ENCODE results near the gene NAA50. TPM values are rescaled to one million over a fixed set of nuclear protein-coding genes. Genes with fewer than 3 reads are reported as not detected.
A peak's percentile ranks its signal among the peaks of the same experiment; 100 is the strongest.

NAA50 gene
- total and polyA plus RNA-seq, 2 of the 13 experiments (the other 11 are each of a cell fraction or from before 2014, with no cell fraction given) = 30.2 to 233 TPM

DNA sequence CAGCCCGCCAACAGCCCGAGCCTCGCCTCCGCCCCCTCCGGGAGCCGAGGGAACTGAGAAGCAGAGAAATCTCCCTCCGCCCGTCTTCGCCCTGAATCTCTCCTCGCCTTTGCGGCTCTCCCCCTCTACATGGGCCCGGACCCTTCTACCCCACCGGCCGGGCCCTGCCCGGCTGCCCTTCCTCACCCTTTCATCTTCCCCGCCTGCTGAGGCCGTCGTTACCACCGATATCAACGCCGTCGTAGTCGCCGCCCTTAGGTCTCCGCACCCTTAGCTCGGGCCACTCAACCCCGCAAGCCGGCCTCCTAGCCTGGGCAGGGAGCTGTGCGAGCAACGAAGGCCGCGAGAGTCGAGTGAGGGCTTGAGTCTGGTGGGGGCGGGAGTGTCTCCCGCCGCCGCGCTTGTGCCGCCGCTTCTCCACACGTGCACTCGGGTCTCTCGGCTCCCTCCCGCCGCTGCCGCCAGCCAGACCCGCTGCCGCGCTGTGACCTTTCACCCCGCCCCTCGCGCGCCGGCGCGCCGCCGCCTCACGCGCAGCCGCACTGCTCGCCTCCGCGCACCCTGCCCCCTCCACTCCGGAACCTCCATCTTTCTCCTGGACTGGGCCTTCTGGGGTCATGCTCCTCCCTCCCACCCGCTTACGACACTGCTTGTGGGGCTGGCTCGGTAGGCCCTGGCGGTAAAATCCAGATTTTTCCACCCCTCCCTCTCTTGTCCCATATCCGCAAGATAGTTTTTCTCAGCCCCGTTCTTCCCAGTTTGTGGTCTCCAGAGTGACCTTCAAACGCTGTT is at the start of gene NAA50 (continued):
- TF ChIP-seq, protein P1, sequence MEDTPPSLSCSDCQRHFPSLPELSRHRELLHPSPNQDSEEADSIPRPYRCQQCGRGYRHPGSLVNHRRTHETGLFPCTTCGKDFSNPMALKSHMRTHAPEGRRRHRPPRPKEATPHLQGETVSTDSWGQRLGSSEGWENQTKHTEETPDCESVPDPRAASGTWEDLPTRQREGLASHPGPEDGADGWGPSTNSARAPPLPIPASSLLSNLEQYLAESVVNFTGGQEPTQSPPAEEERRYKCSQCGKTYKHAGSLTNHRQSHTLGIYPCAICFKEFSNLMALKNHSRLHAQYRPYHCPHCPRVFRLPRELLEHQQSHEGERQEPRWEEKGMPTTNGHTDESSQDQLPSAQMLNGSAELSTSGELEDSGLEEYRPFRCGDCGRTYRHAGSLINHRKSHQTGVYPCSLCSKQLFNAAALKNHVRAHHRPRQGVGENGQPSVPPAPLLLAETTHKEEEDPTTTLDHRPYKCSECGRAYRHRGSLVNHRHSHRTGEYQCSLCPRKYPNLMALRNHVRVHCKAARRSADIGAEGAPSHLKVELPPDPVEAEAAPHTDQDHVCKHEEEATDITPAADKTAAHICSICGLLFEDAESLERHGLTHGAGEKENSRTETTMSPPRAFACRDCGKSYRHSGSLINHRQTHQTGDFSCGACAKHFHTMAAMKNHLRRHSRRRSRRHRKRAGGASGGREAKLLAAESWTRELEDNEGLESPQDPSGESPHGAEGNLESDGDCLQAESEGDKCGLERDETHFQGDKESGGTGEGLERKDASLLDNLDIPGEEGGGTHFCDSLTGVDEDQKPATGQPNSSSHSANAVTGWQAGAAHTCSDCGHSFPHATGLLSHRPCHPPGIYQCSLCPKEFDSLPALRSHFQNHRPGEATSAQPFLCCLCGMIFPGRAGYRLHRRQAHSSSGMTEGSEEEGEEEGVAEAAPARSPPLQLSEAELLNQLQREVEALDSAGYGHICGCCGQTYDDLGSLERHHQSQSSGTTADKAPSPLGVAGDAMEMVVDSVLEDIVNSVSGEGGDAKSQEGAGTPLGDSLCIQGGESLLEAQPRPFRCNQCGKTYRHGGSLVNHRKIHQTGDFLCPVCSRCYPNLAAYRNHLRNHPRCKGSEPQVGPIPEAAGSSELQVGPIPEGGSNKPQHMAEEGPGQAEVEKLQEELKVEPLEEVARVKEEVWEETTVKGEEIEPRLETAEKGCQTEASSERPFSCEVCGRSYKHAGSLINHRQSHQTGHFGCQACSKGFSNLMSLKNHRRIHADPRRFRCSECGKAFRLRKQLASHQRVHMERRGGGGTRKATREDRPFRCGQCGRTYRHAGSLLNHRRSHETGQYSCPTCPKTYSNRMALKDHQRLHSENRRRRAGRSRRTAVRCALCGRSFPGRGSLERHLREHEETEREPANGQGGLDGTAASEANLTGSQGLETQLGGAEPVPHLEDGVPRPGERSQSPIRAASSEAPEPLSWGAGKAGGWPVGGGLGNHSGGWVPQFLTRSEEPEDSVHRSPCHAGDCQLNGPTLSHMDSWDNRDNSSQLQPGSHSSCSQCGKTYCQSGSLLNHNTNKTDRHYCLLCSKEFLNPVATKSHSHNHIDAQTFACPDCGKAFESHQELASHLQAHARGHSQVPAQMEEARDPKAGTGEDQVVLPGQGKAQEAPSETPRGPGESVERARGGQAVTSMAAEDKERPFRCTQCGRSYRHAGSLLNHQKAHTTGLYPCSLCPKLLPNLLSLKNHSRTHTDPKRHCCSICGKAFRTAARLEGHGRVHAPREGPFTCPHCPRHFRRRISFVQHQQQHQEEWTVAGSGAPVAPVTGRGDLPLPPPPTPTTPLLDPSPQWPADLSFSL (CRISPR knock-in tag; IDR thresholded peaks at IDR 0.05) = no peak
- no peak for TF ChIP-seq KLF13 (CRISPR knock-in tag; IDR thresholded peaks at IDR 0.05)
- TF ChIP-seq, protein P2, sequence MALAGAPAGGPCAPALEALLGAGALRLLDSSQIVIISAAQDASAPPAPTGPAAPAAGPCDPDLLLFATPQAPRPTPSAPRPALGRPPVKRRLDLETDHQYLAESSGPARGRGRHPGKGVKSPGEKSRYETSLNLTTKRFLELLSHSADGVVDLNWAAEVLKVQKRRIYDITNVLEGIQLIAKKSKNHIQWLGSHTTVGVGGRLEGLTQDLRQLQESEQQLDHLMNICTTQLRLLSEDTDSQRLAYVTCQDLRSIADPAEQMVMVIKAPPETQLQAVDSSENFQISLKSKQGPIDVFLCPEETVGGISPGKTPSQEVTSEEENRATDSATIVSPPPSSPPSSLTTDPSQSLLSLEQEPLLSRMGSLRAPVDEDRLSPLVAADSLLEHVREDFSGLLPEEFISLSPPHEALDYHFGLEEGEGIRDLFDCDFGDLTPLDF (CRISPR knock-in tag; IDR thresholded peaks at IDR 0.05) = no peak
- peak; percentile 79 for TF ChIP-seq SPEN (CRISPR knock-in tag; IDR thresholded peaks at IDR 0.05; ENCODE audit: low read depth)
- peak; percentile 15; the same call in 1 of the 2 replicates for TF ChIP-seq ZBTB38 (CRISPR knock-in tag; IDR thresholded peaks at IDR 0.05)
- peak in 1 of 2 experiments; percentile 80; a peak in 2 of 4 replicates for TF ChIP-seq ATF4 (CRISPR knock-in tag; IDR thresholded peaks at IDR 0.05)
- TF ChIP-seq ETV6 (CRISPR knock-in tag; conservative IDR thresholded peaks at IDR 0.05) = peak; percentile 39; the same call in 1 of the 2 replicates
- no peak for TF ChIP-seq MLLT10 (CRISPR knock-in tag; IDR thresholded peaks at IDR 0.05)
- TF ChIP-seq TBX2 (CRISPR knock-in tag; IDR thresholded peaks at IDR 0.05; ENCODE audit: borderline replicate concordance) = no peak; the same call in 1 of the 2 replicates
- 0 out of 2 replicates have a peak, but pooled peaks have one; percentile 26 for TF ChIP-seq RNF2 (conservative IDR thresholded peaks at IDR 0.05; ENCODE audit: low read depth)
- no peak for TF ChIP-seq NR1H2 (CRISPR knock-in tag; IDR thresholded peaks at IDR 0.05; ENCODE audit: borderline replicate concordance, low read depth)
- no peak for TF ChIP-seq KLF6 (CRISPR knock-in tag; IDR thresholded peaks at IDR 0.05)
- peak; percentile 21; the same call in 1 of the 2 replicates for TF ChIP-seq RNF219 (CRISPR knock-in tag; IDR thresholded peaks at IDR 0.05)
- no peak for TF ChIP-seq ZNF850 (CRISPR knock-in tag; conservative IDR thresholded peaks at IDR 0.05)
- TF ChIP-seq BHLHE40 (IDR thresholded peaks at IDR 0.05; ENCODE audit: low read length) = peak; percentile 89
- no peak; the same call in 1 of the 2 replicates for TF ChIP-seq TOPORS (CRISPR knock-in tag; IDR thresholded peaks at IDR 0.05)
- peak; percentile 74; the same call in 1 of the 2 replicates for TF ChIP-seq RELA (CRISPR knock-in tag; IDR thresholded peaks at IDR 0.05)
- TF ChIP-seq CBFB (CRISPR knock-in tag; IDR thresholded peaks at IDR 0.05) = no peak; the same call in 1 of the 2 replicates
- no peak for TF ChIP-seq GATAD1 (CRISPR knock-in tag; IDR thresholded peaks at IDR 0.05)

All from HepG2 (cell line).